Hepatocyte (in vitro differentiated cells): Measurements from ENCODE around the gene ABCA9.

Experiments
- CTCF ChIP-seq: fragments of 200-600 bp; sonication (generic); IDR thresholded peaks from 2 replicates; pipeline ENCODE4 v1.5.1; 2016; ENCODE audit warnings: antibody characterized with exemption, mild to moderate bottlenecking; ENCODE audit not compliant: poor library complexity
- EZH2 ChIP-seq: fragments of 200-600 bp; sonication (generic); IDR thresholded peaks from 2 replicates; pipeline ENCODE4 v1.6.1; 2016; ENCODE audit warnings: antibody characterized with exemption, mild to moderate bottlenecking, borderline replicate concordance
- EZH2phosphoT487 ChIP-seq: fragments of 200-600 bp; sonication (generic); IDR thresholded peaks from one replicate; pipeline ENCODE4 v1.6.1; 2018; ENCODE audit warnings: antibody characterized with exemption, mild to moderate bottlenecking, low read depth, moderate library complexity; ENCODE audit not compliant: unreplicated experiment, severe bottlenecking

- TF ChIP-seq CTCF (no peak), EZH2 (no peak), EZH2phosphoT487 (no peak)
Observed at GRCh38 chr17:69031839-69032238, 28.9 kb downstream of the ABCA9 start.
